ENCODE data around the gene LPIN2. TPM values are rescaled to one million over a fixed set of nuclear protein-coding genes. Genes with fewer than 3 reads are reported as not detected.
"Not testable (repeated sequence)": the region's sequence is repeated elsewhere in the genome, so short reads cannot be mapped to it uniquely, and the experiment has no call there.

The LPIN2 gene
- total RNA-seq, 1 donor from 2014 or later = 9.9 TPM

DNA sequence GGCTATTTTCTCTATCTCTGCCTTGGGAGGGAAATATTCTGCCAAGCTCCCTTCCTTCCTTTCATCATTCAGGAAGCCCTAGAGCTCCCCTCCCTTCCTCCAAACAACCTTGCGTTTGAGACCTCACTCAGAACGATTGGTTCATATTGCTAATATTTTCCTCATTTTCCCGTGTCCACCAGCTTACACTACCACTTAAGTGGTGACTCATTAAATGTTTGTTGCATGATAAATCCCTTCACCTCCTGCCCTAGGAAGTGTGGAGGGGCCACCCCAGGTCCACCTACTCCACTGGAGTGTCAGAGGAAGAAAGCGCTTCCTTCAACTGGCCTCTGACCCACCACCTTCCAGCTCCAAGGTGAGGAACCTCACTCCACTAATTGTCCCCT lies 2.3 kb upstream of the LPIN2 start:
- intact Hi-C loops (cut with DNase I) = no loop called here
- ATAC-seq (no peak), DNase-seq (ENCODE audit: missing footprints) (no peak)

DNA sequence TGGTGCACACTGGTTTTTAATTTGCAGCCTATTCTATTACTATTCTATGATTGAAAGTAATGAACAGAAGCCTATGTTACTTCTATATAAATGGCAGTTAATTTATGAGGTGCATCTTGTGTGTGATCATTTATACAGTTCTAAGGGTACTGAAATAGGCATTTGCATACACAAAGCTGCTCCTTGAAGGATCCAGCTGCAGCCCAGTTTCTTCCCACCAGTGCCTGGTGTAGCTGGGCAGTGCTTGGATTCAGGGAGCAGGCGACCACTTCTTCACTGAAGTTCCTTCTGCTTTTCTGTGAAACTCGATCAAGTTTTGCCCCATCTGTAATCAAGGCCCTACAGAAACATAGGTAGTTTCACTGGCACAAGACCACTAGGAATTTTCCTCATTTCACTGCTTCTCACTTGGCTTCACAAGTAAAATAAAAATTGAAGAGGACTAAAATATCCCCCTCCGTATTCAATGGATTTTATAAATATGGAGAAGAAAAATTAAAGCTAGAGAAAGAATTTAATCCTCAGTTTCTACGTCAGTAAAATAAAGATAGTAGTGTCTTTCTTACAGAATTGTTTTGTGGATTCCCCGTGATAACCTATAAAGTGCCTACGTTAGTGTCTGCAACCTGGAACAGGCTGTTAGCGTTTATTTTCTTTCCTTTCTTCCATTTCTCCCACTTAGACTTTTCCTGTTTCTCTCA lies 1.7 kb upstream of the LPIN2 start:
- intact Hi-C loops (cut with DNase I) = loop anchor here (5.0 kb wide), 1 partner anchor 48 kb away; no protein-coding TSS in a partner anchor
- DNase-seq (ENCODE audit: missing footprints) (no peak), ATAC-seq (no peak)

DNA sequence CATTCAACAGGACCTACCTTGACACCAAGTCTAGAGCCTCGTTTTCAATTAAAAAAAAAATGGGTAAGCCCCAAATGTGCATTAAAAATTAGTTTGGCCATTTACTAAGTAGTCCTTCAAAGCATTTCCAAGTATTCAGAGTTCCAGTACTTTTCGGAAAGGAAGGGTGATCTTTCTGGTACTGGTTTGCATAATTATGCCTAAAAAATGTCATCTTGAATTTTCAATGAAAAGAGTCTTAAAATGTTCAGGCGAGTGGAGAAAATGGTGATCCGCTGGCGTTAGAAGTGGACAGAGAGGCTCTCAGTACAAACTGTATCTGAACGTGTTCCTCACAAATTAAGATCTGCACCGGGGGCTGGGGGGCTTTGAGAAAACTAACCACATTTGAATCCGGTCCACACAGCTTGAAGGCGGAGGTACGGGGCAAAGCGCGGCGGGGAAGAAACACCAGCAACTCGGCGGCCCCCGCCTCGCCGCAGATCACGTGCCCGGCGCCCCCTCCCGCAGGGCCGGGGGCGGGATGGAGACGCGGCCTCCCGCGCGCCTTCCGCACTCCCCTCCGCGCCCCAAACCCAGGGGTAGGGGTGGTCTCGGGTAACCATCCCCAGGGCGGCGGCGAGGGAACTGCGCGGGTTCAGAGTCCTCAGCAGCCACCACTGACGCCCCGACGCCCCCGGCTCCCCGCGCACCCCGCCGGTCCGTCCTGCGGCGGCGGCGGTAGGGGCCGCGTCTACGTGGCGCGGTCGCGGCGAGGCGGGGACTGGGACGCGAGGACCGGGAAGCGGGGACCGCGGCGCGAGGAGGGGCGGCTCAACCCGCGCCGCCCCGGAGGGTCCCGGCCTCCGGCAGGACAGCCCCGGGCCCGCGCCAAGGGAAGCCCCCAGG lies 564 bp downstream of the LPIN2 start:
- DNase-seq (ENCODE audit: missing footprints) = peak; percentile 80
- ATAC-seq = peak; percentile 32
- intact Hi-C loops (cut with DNase I) = loop anchor here (2.0 to 5.0 kb wide), 4 partner anchors 14 to 234 kb away; partner anchors contain the start of gene MYL12A

DNA sequence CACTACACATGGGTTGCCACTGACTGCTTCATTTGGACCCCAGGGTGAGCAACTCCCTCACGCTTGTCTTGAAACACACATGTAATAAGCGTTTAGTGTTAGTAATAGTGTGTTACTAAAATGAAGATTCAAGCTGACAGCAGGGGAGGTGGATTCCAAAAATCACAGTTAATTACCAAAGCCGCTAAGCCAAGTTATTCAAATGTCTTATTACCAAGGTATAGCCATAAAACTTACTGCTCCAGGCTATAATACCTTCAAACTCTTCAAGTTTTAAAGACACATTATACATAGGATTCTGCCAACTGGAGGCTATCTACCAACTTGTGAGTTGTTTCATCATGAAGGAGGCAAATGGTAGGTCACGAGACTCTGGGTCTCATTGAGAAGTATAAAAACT lies 2.9 kb downstream of the LPIN2 start:
- no peak for ATAC-seq
- no peak for DNase-seq (ENCODE audit: missing footprints)
- intact Hi-C loops (cut with DNase I) = loop anchor here (5.0 kb wide), 1 partner anchor 52 kb away; no protein-coding TSS in a partner anchor

DNA sequence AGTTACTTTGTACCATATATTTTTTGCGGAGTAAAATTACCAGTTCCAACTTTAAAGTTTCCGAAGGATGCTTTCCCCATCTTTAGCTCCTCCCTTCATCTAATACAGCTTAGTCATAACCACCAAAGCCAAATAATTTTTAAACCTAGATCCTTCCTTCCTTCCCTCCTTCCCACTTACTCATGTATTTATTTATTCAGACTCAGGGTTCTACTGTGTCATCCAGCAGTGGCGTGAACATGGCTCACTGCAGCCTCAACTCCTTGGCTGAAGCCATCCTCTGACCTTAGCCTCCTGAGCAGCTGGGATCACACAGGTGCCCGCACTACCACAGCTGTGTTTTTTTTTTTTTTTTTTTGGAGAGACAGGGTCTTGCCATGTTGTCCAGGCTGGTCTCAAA lies 4.4 kb downstream of the LPIN2 start:
- intact Hi-C loops (cut with DNase I) = no loop called here
- no peak for ATAC-seq

DNA sequence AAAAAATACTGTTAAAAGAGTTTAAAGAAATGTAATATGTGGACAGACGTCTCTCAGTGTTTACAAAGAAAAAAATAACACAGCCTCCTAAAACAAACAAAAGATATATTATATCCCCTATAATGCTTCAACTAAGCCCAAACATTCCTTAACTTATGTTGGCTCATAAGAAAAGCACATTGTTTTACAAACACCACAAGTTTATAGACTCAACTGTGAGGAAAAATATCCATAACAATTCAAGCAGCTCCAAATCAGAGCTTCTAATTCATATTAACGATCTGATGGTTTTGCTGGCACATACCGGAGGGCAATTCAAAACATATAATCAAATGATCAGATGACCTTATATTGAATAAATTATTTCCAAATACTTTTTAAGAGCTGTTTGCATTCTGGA lies 5.5 kb downstream of the LPIN2 start:
- intact Hi-C loops (cut with DNase I) = no loop called here
- no peak for ATAC-seq
- DNase-seq (ENCODE audit: missing footprints) = no peak

More for the DNA sequence above, 4.4 kb downstream of the LPIN2 start:
- DNase-seq (ENCODE audit: missing footprints) = no peak

DNA sequence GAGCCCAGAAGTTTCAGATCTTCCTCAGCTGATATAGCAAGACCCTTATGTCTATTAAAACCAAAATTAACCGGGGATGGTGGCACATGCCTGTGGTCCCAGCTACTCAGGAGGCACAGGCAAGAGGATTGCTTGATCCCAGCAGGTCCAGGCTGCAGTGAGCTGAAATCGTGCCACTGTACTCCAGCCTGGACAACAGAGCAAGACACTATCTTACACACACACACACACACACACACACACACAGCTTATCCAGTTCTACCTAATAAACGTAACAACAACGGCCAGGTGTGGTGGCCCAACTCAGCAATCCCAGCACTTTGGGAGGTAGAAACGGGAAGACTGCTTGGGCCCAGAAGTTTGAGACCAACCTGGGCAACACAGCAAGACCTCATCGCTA lies 7.5 kb downstream of the LPIN2 start:
- DNase-seq (ENCODE audit: missing footprints) (no peak), ATAC-seq (no peak)
- intact Hi-C loops (cut with DNase I) = no loop called here

DNA sequence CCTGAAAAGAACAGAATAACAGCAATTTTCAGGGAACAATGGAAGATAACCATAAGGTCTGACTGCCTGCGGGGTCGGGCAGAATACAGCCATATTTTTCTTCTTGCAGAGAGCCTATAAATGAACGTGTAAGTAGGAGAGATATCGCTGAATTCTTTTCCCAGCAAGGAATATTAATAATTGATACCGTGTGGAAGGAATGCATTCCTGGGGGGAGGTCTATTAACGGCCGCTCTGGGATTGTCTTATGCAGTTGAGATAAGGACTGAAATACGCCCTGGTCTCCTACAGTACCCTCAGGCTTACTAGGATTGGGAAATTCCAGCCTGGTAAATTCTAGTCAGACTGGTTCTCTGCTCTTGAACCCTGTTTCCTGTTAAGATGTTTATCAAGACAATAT lies 9.2 kb downstream of the LPIN2 start:
- ATAC-seq; intact Hi-C loops (cut with DNase I); DNase-seq (ENCODE audit: missing footprints): not testable (repeated sequence)

DNA sequence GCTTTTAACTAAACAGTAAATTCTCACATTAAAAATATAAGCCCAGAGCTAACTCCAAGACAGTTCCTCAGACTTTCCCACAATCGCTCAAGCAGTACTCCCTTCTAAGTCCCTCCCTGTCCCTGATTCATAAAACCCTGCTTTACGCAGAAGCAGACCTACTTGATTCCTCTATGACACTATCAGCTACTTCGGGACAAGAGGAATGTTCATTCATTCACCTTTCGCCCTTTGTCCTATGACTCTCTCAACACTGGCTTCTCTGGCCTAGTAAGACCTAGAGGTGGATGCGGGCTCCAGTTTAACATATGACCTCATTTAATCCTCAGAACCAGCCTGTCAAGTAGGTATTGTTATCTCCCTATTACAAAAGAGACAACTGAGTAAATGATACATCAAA lies 10.2 kb downstream of the LPIN2 start:
- no peak for ATAC-seq
- no peak for DNase-seq (ENCODE audit: missing footprints)

DNA sequence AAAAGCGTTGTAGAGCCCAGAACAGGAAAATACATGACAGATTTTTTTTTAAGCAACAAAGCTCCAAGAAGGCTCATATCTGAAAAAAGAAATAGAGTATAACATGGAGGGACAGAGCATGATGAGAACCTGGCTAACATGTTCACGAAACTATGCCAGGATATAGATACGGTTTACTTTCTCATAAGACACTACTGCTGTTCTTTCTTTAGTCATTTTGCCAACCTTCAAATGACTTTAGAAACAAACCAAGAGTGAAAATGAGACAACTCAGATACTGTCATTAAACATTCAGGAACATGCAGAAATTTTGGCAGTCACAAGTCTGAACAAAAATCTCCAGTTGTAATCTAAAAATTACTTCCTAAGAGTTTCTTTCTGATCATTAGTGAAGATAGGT lies 14.3 kb downstream of the LPIN2 start:
- ATAC-seq (no peak), DNase-seq (ENCODE audit: missing footprints) (no peak)
- intact Hi-C loops (cut with DNase I) = loop anchor here (2.0 kb wide), 1 partner anchor 14 kb away; the partner anchor contains the start of gene LPIN2

More for the DNA sequence above, 10.2 kb downstream of the LPIN2 start:
- intact Hi-C loops (cut with DNase I) = no loop called here

DNA sequence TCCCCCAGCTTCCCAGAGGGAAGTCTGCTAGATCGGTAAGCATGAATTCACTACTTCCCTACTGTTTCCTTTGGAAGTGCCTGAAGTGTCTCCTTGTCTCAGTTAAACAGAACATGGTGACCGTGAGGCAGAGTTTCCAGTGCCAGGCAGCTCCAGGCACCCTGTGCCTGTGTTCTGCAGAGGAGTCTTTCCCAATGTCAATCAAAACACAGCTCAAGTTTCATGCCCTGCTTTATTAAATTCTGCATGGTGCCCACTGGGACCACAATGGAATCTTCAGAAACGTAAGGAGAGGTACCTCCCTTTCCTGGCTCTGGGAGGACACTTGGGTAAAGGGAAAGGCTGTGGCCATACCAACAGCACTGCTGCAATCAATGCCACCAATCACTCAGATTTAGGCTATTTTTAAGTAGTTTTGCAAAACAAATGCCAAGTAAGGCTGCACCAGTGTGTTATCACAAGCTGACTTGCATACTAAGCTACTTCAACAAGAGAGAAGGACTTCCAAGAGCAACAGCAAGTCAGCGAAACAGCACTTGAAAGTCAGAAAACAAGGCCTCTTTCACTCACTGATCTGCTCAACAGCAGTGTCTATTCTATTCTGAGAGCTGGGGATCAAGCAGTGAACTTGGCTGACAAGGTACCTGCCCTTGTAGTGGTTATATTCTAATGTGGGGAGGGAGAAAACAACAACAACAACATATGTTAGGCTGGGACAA lies 14.9 kb downstream of the LPIN2 start:
- intact Hi-C loops (cut with DNase I) = loop anchor here (2.0 kb wide), 1 partner anchor 15 kb away; the partner anchor contains the start of gene LPIN2
- ATAC-seq (peak; percentile 68), DNase-seq (ENCODE audit: missing footprints) (no peak)

DNA sequence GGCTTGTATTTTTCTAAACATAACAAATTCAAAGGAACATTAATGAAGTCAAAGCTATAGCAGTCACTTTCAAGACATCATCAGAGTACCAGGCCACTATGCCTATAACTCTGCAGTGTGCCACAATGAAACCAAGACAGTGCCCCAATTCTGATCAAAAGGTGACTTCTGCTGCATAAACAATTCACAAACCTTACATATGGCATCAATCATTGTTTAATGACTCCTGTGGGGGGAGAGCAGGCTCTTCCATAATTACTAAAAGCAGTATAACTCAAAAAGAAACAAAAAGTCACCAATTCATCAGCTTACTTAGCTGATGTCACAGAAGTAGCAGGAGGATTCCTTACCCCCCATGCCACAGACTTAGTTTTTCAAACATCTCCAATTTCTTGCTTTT lies 15.5 kb downstream of the LPIN2 start:
- no peak for ATAC-seq
- intact Hi-C loops (cut with DNase I) = no loop called here
- DNase-seq (ENCODE audit: missing footprints) = no peak

DNA sequence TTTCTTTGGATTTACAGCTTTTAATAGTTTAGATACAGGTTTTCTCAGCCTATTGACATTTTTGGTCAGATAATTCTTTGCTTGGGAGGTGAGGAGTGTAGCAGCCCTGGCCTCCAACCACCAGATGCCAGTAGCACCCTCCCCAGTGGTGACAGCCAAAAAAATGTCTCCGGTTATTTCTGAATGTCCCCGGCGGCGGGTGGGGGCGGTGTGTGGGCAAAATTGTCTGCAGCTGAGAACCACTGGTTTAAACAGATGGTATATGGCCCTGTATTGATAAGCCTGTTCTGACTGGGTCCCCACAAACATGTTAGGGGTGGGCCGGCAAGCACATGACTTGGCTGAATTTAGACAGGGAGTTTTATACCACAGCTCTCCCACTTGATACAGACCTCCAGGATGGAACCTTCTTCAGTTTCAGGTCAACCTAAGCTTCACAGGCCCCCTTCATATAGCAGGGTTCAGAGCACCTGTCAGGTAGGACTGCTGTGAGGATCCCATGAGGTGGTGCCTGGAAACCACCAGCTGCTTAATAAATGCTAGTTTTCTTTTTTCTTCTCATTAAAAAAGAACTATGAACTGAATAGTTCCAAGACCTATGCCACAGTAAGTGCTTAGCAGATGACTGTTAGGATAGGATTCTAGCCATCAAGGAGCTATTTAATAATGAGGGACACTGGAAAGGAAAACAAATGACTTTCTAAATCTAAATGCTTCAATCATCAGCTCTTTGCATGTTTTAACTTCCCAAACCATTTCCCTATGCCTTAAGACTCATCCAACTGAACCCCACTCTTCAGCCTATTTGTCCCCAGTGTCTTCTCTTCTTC lies 18.1 kb downstream of the LPIN2 start:
- no peak for DNase-seq (ENCODE audit: missing footprints)
- intact Hi-C loops (cut with DNase I) = no loop called here

DNA sequence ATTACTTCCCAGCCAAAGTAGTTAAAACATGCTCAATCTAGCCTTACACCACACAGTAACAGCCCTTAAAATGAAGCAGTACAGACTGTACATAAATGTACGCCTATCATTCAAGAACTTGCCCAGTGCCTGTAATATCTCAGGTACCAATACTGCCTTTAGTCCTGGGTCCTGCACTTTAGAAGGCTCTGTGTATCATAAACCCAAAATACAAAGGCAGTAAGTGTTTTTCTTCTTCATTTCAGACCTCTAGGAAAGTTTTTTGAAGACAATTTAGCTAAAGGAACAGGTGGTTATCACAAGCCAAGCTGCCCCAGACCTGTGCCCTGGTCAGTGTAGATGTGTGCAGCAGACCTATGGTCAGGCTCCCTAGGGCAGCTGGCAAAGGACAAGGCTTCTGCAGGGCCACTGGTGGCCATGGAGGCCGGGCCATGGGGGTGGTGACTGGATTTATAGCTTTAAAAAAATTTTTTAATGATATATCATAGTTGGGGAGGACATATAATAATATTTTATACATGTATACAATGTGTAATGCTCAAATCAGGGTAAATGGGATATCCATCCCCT lies 18.8 kb downstream of the LPIN2 start:
- intact Hi-C loops (cut with DNase I) = no loop called here
- ATAC-seq = no peak
- DNase-seq (ENCODE audit: missing footprints) = no peak

More for the DNA sequence above, 18.1 kb downstream of the LPIN2 start:
- peak; percentile 63 for ATAC-seq

DNA sequence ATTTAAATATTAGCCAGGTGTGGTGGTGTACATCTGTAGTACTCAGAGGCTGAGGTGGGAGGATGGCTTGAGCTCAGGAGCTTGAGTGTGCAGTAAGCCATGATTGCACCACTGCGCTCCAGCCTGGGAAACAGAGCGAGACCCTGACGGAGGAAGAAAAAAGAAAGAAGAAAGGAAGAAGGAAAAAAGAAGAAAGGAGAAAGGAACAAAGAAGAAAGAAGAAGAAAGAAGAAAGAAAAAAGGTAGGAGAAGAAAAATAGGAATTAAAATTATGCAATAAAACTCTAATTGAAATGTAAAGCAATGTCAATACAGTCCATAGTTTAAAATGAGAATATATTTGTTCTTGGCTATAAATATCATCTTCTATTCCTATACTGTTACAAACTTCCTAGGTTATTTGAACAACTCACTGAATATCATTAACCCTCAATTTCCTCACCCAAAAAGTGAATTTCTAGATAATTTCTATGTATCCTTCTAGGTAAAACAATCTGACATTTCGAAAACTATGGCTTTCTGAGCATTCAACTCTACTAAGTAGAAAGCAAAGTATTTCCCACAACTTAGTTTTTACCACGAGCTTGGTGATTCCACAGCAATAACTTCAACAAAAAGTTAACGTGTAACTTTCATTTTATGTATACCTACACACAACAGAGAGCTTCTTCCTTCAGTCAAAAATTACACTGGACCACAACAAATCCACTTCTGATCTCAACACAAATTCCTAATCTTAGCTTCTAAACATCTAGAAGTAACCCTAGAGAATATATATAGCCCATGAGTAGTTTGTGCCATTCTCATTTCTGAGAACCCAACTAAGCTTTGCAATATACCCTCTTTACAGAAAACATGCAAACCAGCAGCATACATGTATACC lies 19.7 kb downstream of the LPIN2 start:
- ATAC-seq = no peak
- intact Hi-C loops (cut with DNase I) = no loop called here

DNA sequence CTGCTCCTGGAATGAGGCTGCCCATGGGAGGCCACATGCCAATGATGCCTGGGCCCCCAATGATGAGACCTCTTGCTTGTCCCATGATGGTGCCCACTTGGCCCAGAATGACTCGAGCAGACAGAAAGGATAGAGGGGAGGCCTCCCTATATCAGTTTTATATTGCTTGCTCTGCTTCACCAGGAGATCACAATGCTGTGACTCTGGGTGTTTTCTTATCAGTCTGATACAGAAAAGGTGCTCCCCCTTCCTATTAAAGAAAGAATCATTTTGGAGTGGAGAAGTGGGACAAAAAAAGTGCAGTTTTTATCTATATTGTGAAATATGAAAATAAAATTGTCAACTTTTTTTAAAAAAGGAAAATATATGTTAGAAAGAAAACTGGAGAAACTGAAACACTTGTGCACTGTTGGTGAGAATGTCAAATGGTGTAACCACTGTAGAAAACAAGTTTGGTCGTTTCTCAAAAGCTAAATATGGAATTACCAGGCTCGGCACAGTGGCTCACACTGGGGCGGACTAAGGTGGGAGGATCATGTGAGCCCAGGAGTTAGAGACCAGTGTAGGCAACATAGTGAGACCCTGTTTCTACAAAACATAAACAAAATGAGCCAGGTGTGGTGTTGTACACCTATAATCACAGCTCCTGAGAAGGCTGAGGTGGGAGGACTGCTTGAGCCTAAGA lies 21.8 kb downstream of the LPIN2 start:
- no peak for DNase-seq (ENCODE audit: missing footprints)
- intact Hi-C loops (cut with DNase I) = no loop called here
- no peak for ATAC-seq

More for the DNA sequence above, 19.7 kb downstream of the LPIN2 start:
- no peak for DNase-seq (ENCODE audit: missing footprints)
